H9 (cell line): ENCODE measurements around the gene KIT. TPM values are rescaled to one million over a fixed set of nuclear protein-coding genes. Genes with fewer than 3 reads are reported as not detected.

Source experiments
- DNase-seq: peaks from one replicate; pipeline ENCODE4 v3.0.0-alpha.2; 2017
- H2AFZ ChIP-seq: one replicate; pipeline ENCODE4 v1.6.1; 2013; ENCODE audit warnings: mild to moderate bottlenecking, low read length, control low read depth, moderate library complexity
- H2AK5ac ChIP-seq: 2 replicates; pipeline ENCODE4 v1.6.1; 2013; ENCODE audit warnings: low read length, control low read depth, mixed read lengths; ENCODE audit not compliant: insufficient read length
- H2BK120ac ChIP-seq: one replicate; pipeline ENCODE4 v1.6.1; 2013; ENCODE audit warnings: low read depth, mild to moderate bottlenecking, low read length, control low read depth, inconsistent platforms; ENCODE audit not compliant: poor library complexity, severe bottlenecking
- H2BK12ac ChIP-seq: 2 replicates; pipeline ENCODE4 v1.6.1; 2013; ENCODE audit warnings: low read length, control low read depth, mixed read lengths, low read depth; ENCODE audit not compliant: insufficient read length
- H2BK15ac ChIP-seq: 2 replicates; pipeline ENCODE4 v1.6.1; 2013; ENCODE audit warnings: low read depth, low read length, control low read depth
- H2BK20ac ChIP-seq: one replicate; pipeline ENCODE4 v1.6.1; 2013; ENCODE audit warnings: low read depth, mild to moderate bottlenecking, low read length, control low read depth, inconsistent platforms; ENCODE audit not compliant: poor library complexity, severe bottlenecking
- H2BK5ac ChIP-seq: 2 replicates; pipeline ENCODE4 v1.6.1; 2013; ENCODE audit warnings: low read length, control low read depth, mixed read lengths; ENCODE audit not compliant: insufficient read length
- H3K14ac ChIP-seq: 2 replicates; pipeline ENCODE4 v1.6.1; 2013; ENCODE audit warnings: low read length, control low read depth; ENCODE audit not compliant: insufficient read depth
- H3K18ac ChIP-seq: 2 replicates; pipeline ENCODE4 v1.6.1; 2013; ENCODE audit warnings: low read depth, mild to moderate bottlenecking, mixed read lengths, low read length, control low read depth; ENCODE audit not compliant: insufficient read length
- H3K23ac ChIP-seq: 2 replicates; pipeline ENCODE4 v1.6.1; 2013; ENCODE audit warnings: low read length, control low read depth, mixed read lengths, low read depth; ENCODE audit not compliant: insufficient read length
- H3K23me2 ChIP-seq: 2 replicates; pipeline ENCODE4 v1.6.1; 2013; ENCODE audit warnings: low read depth, mild to moderate bottlenecking, mixed read lengths, low read length, control low read depth; ENCODE audit not compliant: insufficient read length, poor library complexity, severe bottlenecking
- H3K27ac ChIP-seq: 2 replicates; pipeline ENCODE4 v1.5.1; 2013; ENCODE audit warnings: low read length, control low read depth, mixed read lengths, low read depth; ENCODE audit not compliant: insufficient read length
- H3K27me3 ChIP-seq: 2 replicates; pipeline ENCODE4 v1.6.1; 2013; ENCODE audit warnings: low read length, control low read depth, inconsistent platforms; ENCODE audit not compliant: insufficient read depth
- H3K4ac ChIP-seq: 2 replicates; pipeline ENCODE4 v1.6.1; 2013; ENCODE audit warnings: low read depth, mild to moderate bottlenecking, control low read depth, inconsistent platforms, low read length, moderate library complexity
- H3K4me1 ChIP-seq: 2 replicates; pipeline ENCODE4 v1.6.1; 2013; ENCODE audit warnings: low read length, control low read depth, inconsistent platforms; ENCODE audit not compliant: insufficient read depth
- H3K4me2 ChIP-seq: 2 replicates; pipeline ENCODE4 v1.6.1; 2013; ENCODE audit warnings: low read length, control low read depth, mixed read lengths; ENCODE audit not compliant: insufficient read length, insufficient read depth
- H3K56ac ChIP-seq: 2 replicates; pipeline ENCODE4 v1.6.1; 2013; ENCODE audit warnings: low read depth, mild to moderate bottlenecking, mixed read lengths, low read length, control low read depth; ENCODE audit not compliant: insufficient read length
- H3K79me1 ChIP-seq: 2 replicates; pipeline ENCODE4 v1.6.1; 2013; ENCODE audit warnings: low read depth, mild to moderate bottlenecking, moderate library complexity, low read length, control low read depth, inconsistent platforms; ENCODE audit not compliant: insufficient read depth, poor library complexity, severe bottlenecking
- H3K79me2 ChIP-seq: 2 replicates; pipeline ENCODE4 v1.6.1; 2013; ENCODE audit warnings: low read length, control low read depth, inconsistent platforms; ENCODE audit not compliant: insufficient read depth
- H3K9ac ChIP-seq: 2 replicates; pipeline ENCODE4 v1.6.1; 2013; ENCODE audit warnings: low read length, control low read depth, mixed read lengths; ENCODE audit not compliant: insufficient read length; ENCODE audit errors: extremely low read depth
- H3K9me3 ChIP-seq: one replicate; pipeline ENCODE4 v1.6.1; 2013; ENCODE audit warnings: low read depth, low read length, inconsistent platforms; ENCODE audit not compliant: control insufficient read depth
- H3T11ph ChIP-seq: one replicate; pipeline ENCODE4 v1.6.1; 2013; ENCODE audit warnings: mild to moderate bottlenecking, low read length, control low read depth, inconsistent platforms
- H4K20me1 ChIP-seq: one replicate; pipeline ENCODE4 v1.6.1; 2013; ENCODE audit not compliant: control insufficient read depth, insufficient read length, insufficient read depth
- H4K5ac ChIP-seq: 2 replicates; pipeline ENCODE4 v1.6.1; 2013; ENCODE audit warnings: low read depth, mild to moderate bottlenecking, mixed read lengths, low read length, control low read depth; ENCODE audit not compliant: insufficient read length
- H4K8ac ChIP-seq: replicated peaks from 2 replicates; pipeline ENCODE4 v1.6.1; 2013; ENCODE audit warnings: low read length, control low read depth, mixed read lengths, low read depth; ENCODE audit not compliant: insufficient read length
- H4K91ac ChIP-seq: 2 replicates; pipeline ENCODE4 v1.6.1; 2013; ENCODE audit warnings: low read depth, mild to moderate bottlenecking, moderate library complexity, mixed read lengths, low read length, control low read depth; ENCODE audit not compliant: insufficient read length
- H3K27ac Mint-ChIP-seq, 3 experiments: 2 replicates in 2 of 3; 3 replicates in 1 of 3; pipeline ENCODE4 v1.8.0; 2020 to 2021; ENCODE audit warnings: mixed read lengths in 3 of 3, mild to moderate bottlenecking in 1 of 3, moderate library complexity in 1 of 3
- H3K27me3 Mint-ChIP-seq: 2 replicates; pipeline ENCODE4 v1.8.0; 2021; ENCODE audit warnings: low read depth, mild to moderate bottlenecking, moderate library complexity, mixed read lengths
- H3K36me3 Mint-ChIP-seq, 3 experiments: 2 replicates in 2 of 3; 3 replicates in 1 of 3; pipeline ENCODE4 v1.8.0; 2020 to 2021; ENCODE audit warnings: low read depth in 3 of 3, mixed read lengths in 3 of 3; ENCODE audit not compliant: insufficient read depth in 1 of 3
- H3K4me1 Mint-ChIP-seq, 2 experiments: 2 replicates each; pipeline ENCODE4 v1.8.0; 2020; ENCODE audit warnings: mixed read lengths in 2 of 2
- H3K4me3 Mint-ChIP-seq, 2 experiments: 2 replicates in 1 of 2; 3 replicates in 1 of 2; pipeline ENCODE4 v1.8.0; 2020 to 2021; ENCODE audit warnings: mild to moderate bottlenecking in 2 of 2, mixed read lengths in 2 of 2, moderate library complexity in 1 of 2
- H3K9me3 Mint-ChIP-seq, 2 experiments: 2 replicates in 1 of 2; 3 replicates in 1 of 2; pipeline ENCODE4 v1.8.0; 2020; ENCODE audit warnings: mild to moderate bottlenecking in 2 of 2, mixed read lengths in 2 of 2, moderate library complexity in 1 of 2
- CTCF ChIP-seq: fragments of 200-600 bp; sonication (generic); conservative IDR thresholded peaks from 3 replicates; pipeline ENCODE4 v1.8.0; 2021; ENCODE audit warnings: antibody characterized with exemption, mild to moderate bottlenecking
- WGBS: extraction: QIAGEN DNeasy Blood & Tissue Kit; methylation state at CpG from one replicate; pipeline ENCODE4 v1.1.7; 2013; ENCODE audit warnings: missing lambda C conversion rate, low lambda C conversion rate, mixed read lengths; ENCODE audit not compliant: insufficient read length; ENCODE audit errors: extremely low coverage; 5-methylcytosine and 5-hydroxymethylcytosine counted together
- total RNA-seq: library from RNA; stranded (reverse); gene quantifications from 2 replicates; pipeline ENCODE4 v1.2.1, GENCODE V29; 2021

The KIT gene
- total RNA-seq, 1 experiment from 2014 or later: 6.7 TPM

GRCh38 chr4:54728368-54728767 is 70.6 kb downstream of the KIT start:
- Histone ChIP-seq H3K27ac (no peak overlapping the region), H3K18ac (no peak overlapping the region), H4K20me1 (no peaks in the 10 kb centered on the region), H3T11ph (no peak overlapping the region), H4K91ac (no peak overlapping the region), H2BK20ac (no peak overlapping the region), H3K14ac (no peak overlapping the region), H3K27me3 (no peaks in the 10 kb centered on the region), H3K56ac (no peak overlapping the region), H2AFZ (no peak overlapping the region), H2BK12ac (no peak overlapping the region), H3K9me3 (no peaks in the 10 kb centered on the region), H4K5ac (no peak overlapping the region), H2AK5ac (no peak overlapping the region), H3K9ac (no peak overlapping the region), H2BK5ac (no peak overlapping the region), H3K79me1 (no peaks in the 10 kb centered on the region), H4K8ac (no peak overlapping the region), H3K4me1 (peaks cover 4% of the 10 kb centered on the region; the same call in 1 of the 2 replicates), H2BK120ac (no peak overlapping the region), H3K23me2 (no peaks in the 10 kb centered on the region), H3K23ac (no peak overlapping the region), H3K4ac (no peak overlapping the region), H3K79me2 (no peaks in the 10 kb centered on the region), H2BK15ac (no peak overlapping the region), H3K4me2 (no peak overlapping the region)
- Mint-ChIP-seq H3K9me3 (no peaks in the 10 kb centered on the region), H3K36me3 (peaks cover 2 to 27% (median 11%) of the 10 kb centered on the region in 3 experiments; a peak in 5 of 7 replicates), H3K4me1 (peaks cover 10 to 11% of the 10 kb centered on the region in 2 experiments), H3K4me3 (no peak overlapping the region), H3K27me3 (no peaks in the 10 kb centered on the region), H3K27ac (no peak overlapping the region; a peak in 1 of 7 replicates)
- no peak for TF ChIP-seq CTCF
- DNase-seq: no peak
- no CpG with 5 or more reads among the region's 3 CpGs for WGBS
